Measurements from ENCODE around the gene DAB1. TPM values are rescaled to one million over a fixed set of nuclear protein-coding genes. Genes with fewer than 3 reads are reported as not detected.

Gene DAB1
- total RNA-seq, 1 donor = under 0.01 TPM

GRCh38 chr1:57007948-57008347 lies 415.9 kb downstream of the DAB1 start:
- no peak for DNase-seq (ENCODE audit: low read depth in 2 of 3, low spot score in 2 of 3)

GRCh38 chr1:57007472-57007871 lies 416.4 kb downstream of the DAB1 start:
- DNase-seq (ENCODE audit: low read depth in 2 of 3, low spot score in 2 of 3) = no peak

GRCh38 chr1:57003398-57004139 lies 420.3 kb downstream of the DAB1 start:
- DNase-seq (ENCODE audit: low read depth in 2 of 3, low spot score in 2 of 3) = no peak

- DNase-seq (ENCODE audit: low read depth in 2 of 3, low spot score in 2 of 3) = no peak
Measured at GRCh38 chr1:56995414-56996100, 428.3 kb downstream of the DAB1 start.

- no peak for DNase-seq (ENCODE audit: low read depth in 2 of 3, low spot score in 2 of 3)
Measured at GRCh38 chr1:56993475-56993874, 430.4 kb downstream of the DAB1 start.

GRCh38 chr1:56992318-56993125 lies 431.3 kb downstream of the DAB1 start:
- DNase-seq (ENCODE audit: low read depth in 2 of 3, low spot score in 2 of 3) = no peak

GRCh38 chr1:56991576-56991975 lies 432.3 kb downstream of the DAB1 start:
- DNase-seq (ENCODE audit: low read depth in 2 of 3, low spot score in 2 of 3) = no peak

- no peak for DNase-seq (ENCODE audit: low read depth in 2 of 3, low spot score in 2 of 3)
Measured at GRCh38 chr1:56986397-56986796, 437.5 kb downstream of the DAB1 start.

- DNase-seq (ENCODE audit: low read depth in 2 of 3, low spot score in 2 of 3) = no peak
Measured at GRCh38 chr1:56985857-56986256, 438.0 kb downstream of the DAB1 start.

GRCh38 chr1:56983484-56983883 lies 440.4 kb downstream of the DAB1 start:
- DNase-seq (ENCODE audit: low read depth in 2 of 3, low spot score in 2 of 3) = no peak

GRCh38 chr1:56979986-56980755 lies 443.7 kb downstream of the DAB1 start:
- DNase-seq (ENCODE audit: low read depth in 2 of 3, low spot score in 2 of 3) = no peak

- no peak for DNase-seq (ENCODE audit: low read depth in 2 of 3, low spot score in 2 of 3)
Measured at GRCh38 chr1:56978819-56979218, 445.0 kb downstream of the DAB1 start.

GRCh38 chr1:56977910-56978309 lies 445.9 kb downstream of the DAB1 start:
- no peak for DNase-seq (ENCODE audit: low read depth in 2 of 3, low spot score in 2 of 3)

- no peak for DNase-seq (ENCODE audit: low read depth in 2 of 3, low spot score in 2 of 3)
Measured at GRCh38 chr1:56975446-56975845, 448.4 kb downstream of the DAB1 start.

GRCh38 chr1:56973923-56974742 lies 449.7 kb downstream of the DAB1 start:
- no peak for DNase-seq (ENCODE audit: low read depth in 2 of 3, low spot score in 2 of 3)

GRCh38 chr1:56972976-56973375 lies 450.9 kb downstream of the DAB1 start:
- no peak for DNase-seq (ENCODE audit: low read depth in 2 of 3, low spot score in 2 of 3)

GRCh38 chr1:56970280-56970679 lies 453.6 kb downstream of the DAB1 start:
- no peak for DNase-seq (ENCODE audit: low read depth in 2 of 3, low spot score in 2 of 3)

- no peak for DNase-seq (ENCODE audit: low read depth in 2 of 3, low spot score in 2 of 3)
Measured at GRCh38 chr1:56968878-56969495, 454.9 kb downstream of the DAB1 start.

Measured in hematopoietic multipotent progenitor cell (in vitro differentiated cells).